Cardiac muscle cell (in vitro differentiated cells and primary cell): ENCODE measurements around the gene OAT. TPM values are rescaled to one million over a fixed set of nuclear protein-coding genes. Genes with fewer than 3 reads are reported as not detected.

Source experiments
- DNase-seq, 2 donors: peaks; one replicate each; pipeline versions ENCODE4 v3.0.0 to v3.0.0-alpha.2; 2010 to 2017; ENCODE audit warnings: low read depth in 1 of 2, low spot score in 1 of 2
- H3K27ac ChIP-seq: fragments of 200-600 bp; sonication (generic); 2 replicates; pipeline ENCODE4 v1.5.1; 2016
- H3K27me3 ChIP-seq: fragments of 200-600 bp; sonication (generic); 2 replicates; pipeline ENCODE4 v1.6.0; 2016; ENCODE audit warnings: control low read depth
- H3K36me3 ChIP-seq: fragments of 200-600 bp; sonication (generic); 2 replicates; pipeline ENCODE4 v1.5.1; 2016; ENCODE audit warnings: control low read depth
- H3K4me1 ChIP-seq: fragments of 200-600 bp; sonication (generic); 2 replicates; pipeline ENCODE4 v1.8.1; 2017; ENCODE audit warnings: low read depth, mild to moderate bottlenecking, mixed run types
- H3K4me3 ChIP-seq: fragments of 200-600 bp; sonication (generic); 2 replicates; pipeline ENCODE4 v1.5.1; 2016; ENCODE audit warnings: mild to moderate bottlenecking
- H3K9me3 ChIP-seq: fragments of 200-600 bp; sonication (generic); 2 replicates; pipeline ENCODE4 v1.5.1; 2017; ENCODE audit warnings: low read depth, mild to moderate bottlenecking, control low read depth
- CTCF ChIP-seq: IDR thresholded peaks from 2 replicates; pipeline ENCODE4 v1.5.1; 2012; ENCODE audit warnings: low read depth, mild to moderate bottlenecking, low read length
- polyA plus RNA-seq: library from polyadenylated mRNA; unstranded; fragments of >200 nt; fragmentation: Nextera tagmentation; extraction: Ambion mirVana; gene quantifications from 2 replicates; pipeline ENCODE4 v1.2.1, GENCODE V29; 2016
- total RNA-seq: library from RNA; depleted of rRNA; stranded (reverse); fragments of >200 nt; gene quantifications from 2 replicates; pipeline ENCODE4 v1.2.3, GENCODE V29; 2016

The OAT gene
- total and polyA plus RNA-seq, 2 experiments from 2014 or later, result 22.2 to 46.7 TPM

- no peak overlapping the region for H3K27ac ChIP-seq
- H3K4me3 ChIP-seq, result peak overlapping the region; percentile 23
- no peaks in the 10 kb centered on the region for H3K4me1 ChIP-seq
- peak; percentile 83 for TF ChIP-seq CTCF
- no peaks in the 10 kb centered on the region for H3K9me3 ChIP-seq
- peaks cover 7% of the 10 kb centered on the region for H3K27me3 ChIP-seq
- DNase-seq, result peak; percentile 91 to 96
- H3K36me3 ChIP-seq, result no peaks in the 10 kb centered on the region
Measured at GRCh38 chr10:124388823-124389612, 29.7 kb downstream of the OAT start.

- no peaks in the 10 kb centered on the region for H3K9me3 ChIP-seq
- no peak for TF ChIP-seq CTCF
- no peaks in the 10 kb centered on the region for H3K36me3 ChIP-seq
- peaks cover 7% of the 10 kb centered on the region for H3K27me3 ChIP-seq
- no peaks in the 10 kb centered on the region for H3K4me1 ChIP-seq
- H3K4me3 ChIP-seq, result no peak overlapping the region
- H3K27ac ChIP-seq, result no peak overlapping the region
- DNase-seq, result no peak
Measured at GRCh38 chr10:124388476-124388822, 30.3 kb downstream of the OAT start.

GRCh38 chr10:124387078-124387874 is 31.4 kb downstream of the OAT start:
- peak; percentile 11 for TF ChIP-seq CTCF
- DNase-seq, result no peak
- peaks cover 7% of the 10 kb centered on the region for H3K27me3 ChIP-seq
- H3K4me1 ChIP-seq, result no peaks in the 10 kb centered on the region
- no peaks in the 10 kb centered on the region for H3K9me3 ChIP-seq
- no peaks in the 10 kb centered on the region for H3K36me3 ChIP-seq
- no peak overlapping the region for H3K4me3 ChIP-seq
- H3K27ac ChIP-seq, result no peak overlapping the region

DNA sequence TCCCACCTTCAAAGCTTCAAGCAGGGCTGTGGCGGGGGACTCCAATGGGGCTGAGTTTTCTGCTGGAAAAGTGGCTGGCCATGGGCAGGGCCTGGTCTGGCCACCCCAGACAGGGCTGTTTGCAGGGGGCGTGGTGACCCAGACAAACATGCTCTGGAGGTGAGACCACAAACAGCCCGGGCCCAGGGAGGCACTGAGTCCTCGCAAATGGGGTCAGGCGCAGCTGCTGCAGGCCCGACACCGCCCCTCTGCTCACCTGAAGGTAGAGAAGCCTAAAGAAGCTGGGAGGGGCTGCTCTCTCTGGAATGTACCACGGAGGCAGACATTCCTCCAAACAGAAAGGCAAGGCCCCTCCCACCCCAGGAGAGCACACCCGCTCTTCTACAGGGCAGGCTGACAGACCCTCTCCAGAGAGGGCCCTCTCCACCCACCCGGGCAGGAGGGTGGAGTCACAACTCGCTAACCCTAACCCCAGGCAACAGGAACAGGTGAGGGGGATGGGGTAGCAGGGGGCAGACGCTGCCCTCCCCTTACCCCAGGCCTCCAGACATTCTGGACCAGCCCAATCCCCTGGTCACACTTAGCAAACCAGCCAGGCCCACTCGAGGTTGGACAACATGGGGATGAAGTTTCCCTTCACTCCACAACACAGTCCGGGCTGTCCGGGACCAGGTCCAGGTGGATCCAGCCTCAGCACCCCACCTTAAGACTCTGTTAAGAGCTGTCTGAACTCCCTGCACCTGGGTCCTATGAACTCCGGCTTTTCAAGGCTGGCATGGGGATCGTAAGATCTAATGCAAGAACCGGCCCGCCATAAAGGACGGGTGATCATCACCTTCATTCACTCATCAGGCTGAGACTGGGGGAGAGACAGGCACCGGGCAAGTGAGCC is 32.3 kb downstream of the OAT start:
- no peak for TF ChIP-seq CTCF
- no peak for DNase-seq
- H3K4me1 ChIP-seq, result no peaks in the 10 kb centered on the region
- no peaks in the 10 kb centered on the region for H3K36me3 ChIP-seq
- H3K27me3 ChIP-seq, result peaks cover 8% of the 10 kb centered on the region
- H3K4me3 ChIP-seq, result no peak overlapping the region
- no peak overlapping the region for H3K27ac ChIP-seq
- no peaks in the 10 kb centered on the region for H3K9me3 ChIP-seq

DNA sequence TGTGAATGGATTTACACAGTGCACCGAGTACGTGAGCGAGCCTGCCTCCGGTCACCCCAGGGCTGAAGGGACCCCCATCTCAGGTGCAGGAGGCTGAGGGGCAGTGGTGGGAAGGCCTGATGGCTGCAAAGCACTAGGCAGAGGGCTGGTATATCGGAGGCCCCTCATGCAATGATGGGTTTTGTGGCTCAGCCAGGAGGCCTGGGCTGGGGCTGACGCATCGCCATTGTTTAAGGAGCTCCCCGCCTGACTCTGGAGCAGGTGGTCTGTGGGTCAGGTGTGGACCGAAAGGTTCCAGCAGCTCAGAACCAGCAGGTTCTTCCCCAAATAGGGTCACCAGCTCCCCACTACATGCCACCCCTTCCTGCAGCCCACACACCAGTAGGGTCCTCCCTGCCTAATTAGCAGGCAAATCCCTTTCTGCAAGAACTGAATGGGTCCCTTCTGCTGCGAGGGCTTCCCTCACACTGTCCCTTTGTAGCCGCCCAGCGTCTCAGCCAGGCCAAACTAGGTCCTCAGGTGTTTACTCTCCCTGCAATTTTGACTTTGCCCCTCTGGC is 33.0 kb downstream of the OAT start:
- TF ChIP-seq CTCF, result no peak
- H3K27me3 ChIP-seq, result peaks cover 9% of the 10 kb centered on the region
- H3K27ac ChIP-seq, result no peak overlapping the region
- no peaks in the 10 kb centered on the region for H3K4me1 ChIP-seq
- H3K36me3 ChIP-seq, result no peaks in the 10 kb centered on the region
- H3K9me3 ChIP-seq, result no peaks in the 10 kb centered on the region
- DNase-seq, result no peak
- no peak overlapping the region for H3K4me3 ChIP-seq
